Measurements from ENCODE around the gene SLC9A9. TPM values are rescaled to one million over a fixed set of nuclear protein-coding genes. Genes with fewer than 3 reads are reported as not detected.

The SLC9A9 gene
- polyA plus RNA-seq, 1 donor: 6.3 TPM

DNA sequence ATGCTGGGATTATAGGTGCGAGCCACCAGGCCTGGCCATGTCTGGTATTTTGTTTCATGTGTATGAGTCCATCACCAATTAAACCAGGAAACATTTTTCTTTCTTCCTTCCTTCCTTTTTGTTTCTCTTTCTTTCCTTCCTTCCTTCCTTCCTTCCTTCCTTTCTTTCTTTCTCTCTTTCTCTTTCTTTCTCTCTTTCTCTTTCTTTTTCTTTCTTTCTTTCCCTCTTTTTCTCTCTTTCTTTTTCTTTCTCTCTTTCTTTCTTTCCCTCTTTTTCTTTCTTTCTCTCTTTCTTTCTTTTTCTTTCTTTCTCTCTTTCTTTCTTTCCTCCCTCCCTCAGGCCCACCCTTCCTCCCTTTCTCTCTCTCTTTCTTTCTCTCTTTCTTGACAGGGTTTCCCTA is 83.4 kb downstream of the SLC9A9 start:
- no peaks in the 10 kb centered on the region for H3K4me1 ChIP-seq (ENCODE audit: control insufficient read depth, insufficient read depth, low read length)
- no peaks in the 10 kb centered on the region for H3K27me3 ChIP-seq (ENCODE audit: control insufficient read depth, insufficient read depth, low read length)
- H3K36me3 ChIP-seq (ENCODE audit: control insufficient read depth, insufficient read depth, low read length): no peaks in the 10 kb centered on the region
- no peak for DNase-seq
- WGBS (ENCODE audit: insufficient coverage, low lambda C conversion rate): no CpG with 5 or more reads among the region's 1 CpG
- H3K4me3 ChIP-seq (ENCODE audit: low read length): no peak overlapping the region
- no peak overlapping the region for H3K27ac ChIP-seq (ENCODE audit: low read length)
- no peaks in the 10 kb centered on the region for H3K9me3 ChIP-seq (ENCODE audit: control insufficient read depth, low read depth, low read length)

DNA sequence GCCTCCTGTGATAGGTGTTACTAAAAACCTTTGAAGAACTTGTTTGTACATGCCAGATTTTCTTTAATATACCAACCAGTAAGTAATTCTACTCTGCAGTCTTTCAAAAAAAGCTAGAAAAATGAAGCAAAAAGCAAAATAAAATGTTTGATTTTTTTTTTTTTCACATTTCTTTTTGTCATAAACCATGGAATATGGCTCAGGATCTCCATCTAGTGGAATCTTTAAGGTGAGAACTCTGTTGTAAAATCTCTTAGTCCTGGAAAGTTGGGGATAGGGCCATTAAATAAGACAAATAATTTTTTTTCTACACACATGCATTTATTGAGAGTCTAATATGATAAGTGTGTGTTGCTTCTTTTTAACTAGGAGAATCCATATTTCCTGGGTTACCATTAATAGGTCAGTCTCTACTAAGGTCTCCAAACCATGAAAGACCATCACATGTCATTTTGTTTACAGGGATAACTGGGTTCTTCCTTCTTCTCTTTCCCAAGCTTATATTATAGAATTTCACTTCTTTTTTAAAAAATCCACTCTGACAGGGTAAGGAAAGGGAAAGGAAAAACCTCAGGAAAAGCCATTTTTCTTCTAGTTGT is 84.6 kb downstream of the SLC9A9 start:
- no peak overlapping the region for H3K27ac ChIP-seq (ENCODE audit: low read length)
- H3K9me3 ChIP-seq (ENCODE audit: control insufficient read depth, low read depth, low read length): no peaks in the 10 kb centered on the region
- H3K36me3 ChIP-seq (ENCODE audit: control insufficient read depth, insufficient read depth, low read length): no peaks in the 10 kb centered on the region
- no peaks in the 10 kb centered on the region for H3K27me3 ChIP-seq (ENCODE audit: control insufficient read depth, insufficient read depth, low read length)
- DNase-seq: no peak
- H3K4me1 ChIP-seq (ENCODE audit: control insufficient read depth, insufficient read depth, low read length): no peaks in the 10 kb centered on the region
- H3K4me3 ChIP-seq (ENCODE audit: low read length): no peak overlapping the region

DNA sequence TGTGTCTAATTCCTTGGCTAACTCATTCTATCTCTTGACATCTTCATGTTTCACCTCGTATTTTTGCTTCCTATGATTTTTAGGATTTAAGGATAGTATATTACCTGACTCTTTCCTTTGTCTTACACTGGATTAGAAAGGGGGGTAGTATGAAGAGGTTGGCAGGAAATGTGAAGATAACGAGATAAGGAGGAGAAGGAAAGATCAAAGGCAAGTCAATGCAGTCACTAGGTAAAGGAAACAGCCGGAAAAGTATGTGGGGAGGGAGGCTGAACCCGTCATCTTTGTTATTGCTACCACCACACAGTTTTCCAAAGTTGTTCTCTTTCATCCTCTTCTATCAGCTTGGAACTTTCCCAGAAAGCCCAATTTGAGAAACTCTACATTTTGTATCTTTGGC is 90.6 kb downstream of the SLC9A9 start:
- no peak overlapping the region for H3K4me3 ChIP-seq (ENCODE audit: low read length)
- no peak overlapping the region for H3K27ac ChIP-seq (ENCODE audit: low read length)
- 90% methylated on average over 3 of the region's 4 CpGs for WGBS (ENCODE audit: insufficient coverage, low lambda C conversion rate)
- H3K9me3 ChIP-seq (ENCODE audit: control insufficient read depth, low read depth, low read length): no peaks in the 10 kb centered on the region
- H3K4me1 ChIP-seq (ENCODE audit: control insufficient read depth, insufficient read depth, low read length): no peaks in the 10 kb centered on the region
- H3K27me3 ChIP-seq (ENCODE audit: control insufficient read depth, insufficient read depth, low read length): no peaks in the 10 kb centered on the region
- no peaks in the 10 kb centered on the region for H3K36me3 ChIP-seq (ENCODE audit: control insufficient read depth, insufficient read depth, low read length)
- no peak for DNase-seq

DNA sequence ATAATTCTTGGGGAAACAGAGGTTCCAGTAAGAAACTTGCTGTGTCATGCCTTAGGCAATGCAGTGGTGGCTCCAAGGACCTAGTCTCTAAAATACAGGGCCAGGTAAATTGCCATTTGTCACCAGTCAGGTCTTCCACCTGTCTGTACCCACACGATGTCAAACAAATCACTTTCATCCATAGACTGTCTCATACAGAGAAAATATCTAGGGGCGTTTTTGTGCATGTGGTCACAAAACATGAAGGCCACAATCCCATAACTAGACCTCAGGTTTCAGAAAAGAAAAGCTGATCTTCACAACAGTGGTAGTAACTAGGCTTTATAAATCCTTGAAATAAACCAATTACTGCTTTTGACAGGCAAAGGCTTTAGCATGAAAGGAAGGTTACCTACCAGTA is 92.3 kb downstream of the SLC9A9 start:
- Histone ChIP-seq H3K36me3 (ENCODE audit: control insufficient read depth, insufficient read depth, low read length) (no peaks in the 10 kb centered on the region), H3K9me3 (ENCODE audit: control insufficient read depth, low read depth, low read length) (no peaks in the 10 kb centered on the region), H3K27me3 (ENCODE audit: control insufficient read depth, insufficient read depth, low read length) (no peaks in the 10 kb centered on the region), H3K4me1 (ENCODE audit: control insufficient read depth, insufficient read depth, low read length) (no peaks in the 10 kb centered on the region), H3K27ac (ENCODE audit: low read length) (no peak overlapping the region), H3K4me3 (ENCODE audit: low read length) (no peak overlapping the region)
- WGBS (ENCODE audit: insufficient coverage, low lambda C conversion rate): no CpG with 5 or more reads among the region's 2 CpGs
- DNase-seq: no peak

DNA sequence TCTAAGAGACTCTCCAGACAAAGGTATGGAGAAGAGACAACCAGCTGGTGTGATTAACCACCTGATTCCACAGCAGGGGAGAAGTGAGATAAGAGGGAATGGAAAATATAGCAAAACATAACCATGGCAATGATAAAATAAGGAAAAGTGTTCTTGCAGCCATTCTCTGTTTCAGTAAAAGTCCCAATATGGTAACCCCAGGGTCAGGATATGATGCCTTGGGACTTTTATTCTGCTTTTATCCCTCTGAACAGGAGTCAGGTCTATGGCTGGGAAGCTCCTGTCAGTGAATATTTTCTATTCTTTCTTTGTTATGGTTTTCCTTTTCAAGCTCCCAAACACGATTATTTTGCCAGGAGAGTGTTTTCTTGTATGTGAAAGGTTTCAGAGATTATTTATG is 94.2 kb downstream of the SLC9A9 start:
- Histone ChIP-seq H3K9me3 (ENCODE audit: control insufficient read depth, low read depth, low read length) (no peaks in the 10 kb centered on the region), H3K4me3 (ENCODE audit: low read length) (no peak overlapping the region), H3K36me3 (ENCODE audit: control insufficient read depth, insufficient read depth, low read length) (no peaks in the 10 kb centered on the region), H3K27ac (ENCODE audit: low read length) (no peak overlapping the region), H3K4me1 (ENCODE audit: control insufficient read depth, insufficient read depth, low read length) (no peaks in the 10 kb centered on the region), H3K27me3 (ENCODE audit: control insufficient read depth, insufficient read depth, low read length) (no peaks in the 10 kb centered on the region)
- no peak for DNase-seq
- 80% methylated on average over 1 of the region's 1 CpG for WGBS (ENCODE audit: insufficient coverage, low lambda C conversion rate)

DNA sequence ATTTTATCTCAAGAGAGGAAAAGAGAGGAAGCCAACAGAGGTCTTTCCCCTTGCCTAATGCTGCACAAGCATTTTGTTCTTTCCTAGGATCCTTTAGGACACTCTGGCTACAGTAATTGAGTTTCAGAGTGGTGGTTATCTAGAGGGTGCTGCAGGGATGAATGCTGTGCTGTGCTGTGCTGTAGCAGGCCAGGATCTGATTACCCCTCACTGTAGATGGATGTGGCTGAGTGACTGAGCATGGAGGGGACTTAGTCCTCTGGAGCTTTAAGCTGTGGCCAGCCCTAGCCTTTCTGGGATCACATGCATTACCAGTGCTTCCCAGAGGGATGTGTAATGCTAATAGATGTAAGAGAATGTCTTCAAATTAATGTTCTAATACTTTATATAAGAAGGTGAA is 94.8 kb downstream of the SLC9A9 start:
- no peak overlapping the region for H3K27ac ChIP-seq (ENCODE audit: low read length)
- no peaks in the 10 kb centered on the region for H3K36me3 ChIP-seq (ENCODE audit: control insufficient read depth, insufficient read depth, low read length)
- H3K27me3 ChIP-seq (ENCODE audit: control insufficient read depth, insufficient read depth, low read length): no peaks in the 10 kb centered on the region
- no peak overlapping the region for H3K4me3 ChIP-seq (ENCODE audit: low read length)
- no peaks in the 10 kb centered on the region for H3K9me3 ChIP-seq (ENCODE audit: control insufficient read depth, low read depth, low read length)
- no peak for DNase-seq
- H3K4me1 ChIP-seq (ENCODE audit: control insufficient read depth, insufficient read depth, low read length): no peaks in the 10 kb centered on the region

DNA sequence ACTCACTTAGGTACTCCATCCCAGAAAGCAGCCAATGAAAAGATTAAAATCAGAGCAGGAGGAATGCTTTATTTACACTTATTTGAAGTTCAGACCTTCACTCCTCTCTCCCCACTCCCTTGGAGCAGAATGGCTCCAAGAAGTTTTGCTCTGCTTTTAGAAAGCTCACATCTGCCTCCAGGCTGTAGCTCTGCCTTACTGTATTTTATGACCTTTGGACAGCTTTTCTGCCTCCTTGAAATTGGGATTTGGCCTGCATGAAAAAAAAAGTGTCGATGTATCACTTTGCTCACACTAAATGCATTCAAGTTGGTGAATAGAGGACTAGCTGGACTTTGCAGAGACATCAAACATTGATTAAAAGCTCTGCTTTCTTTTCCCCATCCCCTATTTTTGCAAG is 95.3 kb downstream of the SLC9A9 start:
- no peaks in the 10 kb centered on the region for H3K9me3 ChIP-seq (ENCODE audit: control insufficient read depth, low read depth, low read length)
- no peaks in the 10 kb centered on the region for H3K27me3 ChIP-seq (ENCODE audit: control insufficient read depth, insufficient read depth, low read length)
- no peak for DNase-seq
- no peaks in the 10 kb centered on the region for H3K36me3 ChIP-seq (ENCODE audit: control insufficient read depth, insufficient read depth, low read length)
- H3K4me3 ChIP-seq (ENCODE audit: low read length): no peak overlapping the region
- H3K27ac ChIP-seq (ENCODE audit: low read length): no peak overlapping the region
- no CpG with 5 or more reads among the region's 1 CpG for WGBS (ENCODE audit: insufficient coverage, low lambda C conversion rate)
- H3K4me1 ChIP-seq (ENCODE audit: control insufficient read depth, insufficient read depth, low read length): no peaks in the 10 kb centered on the region

DNA sequence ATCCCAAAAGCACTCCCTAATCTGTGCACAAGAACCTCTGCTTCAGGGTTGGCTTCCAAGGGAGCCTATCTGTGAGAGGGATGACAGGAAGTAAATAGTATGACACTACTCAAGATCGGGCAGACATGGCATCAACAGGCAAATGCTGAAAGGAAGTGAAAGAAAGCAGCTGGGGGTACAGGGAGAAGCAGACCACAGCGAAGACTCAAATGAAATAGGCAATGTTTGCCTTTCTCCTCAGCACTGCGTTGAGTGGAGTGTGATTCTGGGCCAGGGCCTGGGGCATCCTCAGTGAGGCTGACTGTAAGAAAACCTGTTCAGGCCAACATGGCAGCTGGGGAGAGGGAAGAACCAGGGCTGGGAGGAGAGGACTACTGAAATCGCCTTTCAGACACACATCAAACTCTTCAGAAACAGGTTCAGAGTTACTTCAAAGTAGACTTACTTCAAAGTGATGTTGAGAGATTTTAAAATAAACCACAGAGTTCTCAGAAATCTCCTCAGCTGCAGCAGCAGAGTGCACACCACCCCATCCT is 96.6 kb downstream of the SLC9A9 start:
- Histone ChIP-seq H3K4me1 (ENCODE audit: control insufficient read depth, insufficient read depth, low read length) (no peaks in the 10 kb centered on the region), H3K36me3 (ENCODE audit: control insufficient read depth, insufficient read depth, low read length) (no peaks in the 10 kb centered on the region), H3K9me3 (ENCODE audit: control insufficient read depth, low read depth, low read length) (no peaks in the 10 kb centered on the region), H3K27ac (ENCODE audit: low read length) (no peak overlapping the region), H3K4me3 (ENCODE audit: low read length) (no peak overlapping the region), H3K27me3 (ENCODE audit: control insufficient read depth, insufficient read depth, low read length) (no peaks in the 10 kb centered on the region)
- no peak for DNase-seq
- no CpG with 5 or more reads among the region's 4 CpGs for WGBS (ENCODE audit: insufficient coverage, low lambda C conversion rate)

DNA sequence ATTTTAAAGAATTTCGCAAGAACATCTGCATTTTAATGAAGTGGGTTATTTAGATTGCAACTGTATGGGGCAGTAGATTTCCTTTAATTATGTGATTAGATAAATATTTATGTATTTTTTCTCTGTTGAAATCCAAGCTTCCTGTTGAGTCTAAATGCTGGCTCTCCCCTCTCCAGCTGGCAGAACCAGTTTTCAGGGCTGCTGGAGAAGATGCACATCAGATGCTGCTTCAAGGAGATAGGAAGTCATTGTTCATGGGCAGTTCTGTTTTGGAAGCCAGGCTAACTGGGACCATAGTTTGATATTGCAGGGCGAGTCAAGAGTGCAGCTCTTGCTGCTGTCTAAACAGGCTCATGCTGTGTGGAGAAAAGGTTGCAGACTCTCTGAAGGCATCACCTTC is 97.4 kb downstream of the SLC9A9 start:
- WGBS (ENCODE audit: insufficient coverage, low lambda C conversion rate): no CpG with 5 or more reads among the region's 2 CpGs
- Histone ChIP-seq H3K36me3 (ENCODE audit: control insufficient read depth, insufficient read depth, low read length) (no peaks in the 10 kb centered on the region), H3K27me3 (ENCODE audit: control insufficient read depth, insufficient read depth, low read length) (no peaks in the 10 kb centered on the region), H3K9me3 (ENCODE audit: control insufficient read depth, low read depth, low read length) (no peaks in the 10 kb centered on the region), H3K27ac (ENCODE audit: low read length) (no peak overlapping the region), H3K4me1 (ENCODE audit: control insufficient read depth, insufficient read depth, low read length) (no peaks in the 10 kb centered on the region), H3K4me3 (ENCODE audit: low read length) (no peak overlapping the region)
- DNase-seq: no peak

DNA sequence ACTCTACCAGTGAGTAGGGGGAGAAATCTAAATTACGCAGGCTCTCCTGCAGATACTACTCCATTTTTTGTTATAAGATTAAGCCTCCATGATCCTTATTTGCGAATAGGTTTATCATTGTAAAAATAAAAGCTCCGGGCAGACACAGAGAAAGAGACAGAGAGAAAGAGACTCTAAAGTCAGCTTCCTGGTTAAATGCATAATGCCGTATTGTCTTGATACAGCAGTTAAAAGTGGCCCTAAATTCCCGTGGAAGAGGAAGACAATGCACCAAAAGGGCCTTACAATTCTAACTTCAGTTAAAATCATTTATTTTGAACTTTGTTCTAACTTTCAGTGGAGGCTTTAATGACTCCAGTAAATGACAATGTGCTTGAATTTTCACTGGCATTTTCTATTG is 98.3 kb downstream of the SLC9A9 start:
- WGBS (ENCODE audit: insufficient coverage, low lambda C conversion rate): 69% methylated on average over 3 of the region's 5 CpGs
- no peak overlapping the region for H3K4me3 ChIP-seq (ENCODE audit: low read length)

DNA sequence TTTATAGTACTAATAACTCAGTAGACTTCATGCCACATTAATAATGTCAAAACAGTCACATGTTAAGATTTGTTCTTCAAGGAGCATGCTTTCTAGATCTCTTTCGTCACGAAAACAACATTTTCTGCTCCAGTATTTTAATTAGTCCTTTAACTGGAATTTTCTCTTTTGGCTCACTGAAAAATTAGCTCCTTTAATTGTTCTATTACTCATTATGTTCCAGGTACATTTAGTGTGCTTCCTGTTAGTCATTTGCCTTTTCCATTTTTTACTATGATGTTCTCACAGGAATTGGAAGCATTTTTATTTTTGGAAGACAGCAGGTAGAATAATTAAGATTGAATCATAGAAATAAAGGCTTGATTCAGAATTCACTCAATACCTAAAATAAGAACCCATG is 111.2 kb downstream of the SLC9A9 start:
- no peak for DNase-seq
- Histone ChIP-seq H3K4me1 (ENCODE audit: control insufficient read depth, insufficient read depth, low read length) (no peaks in the 10 kb centered on the region), H3K27ac (ENCODE audit: low read length) (no peak overlapping the region), H3K27me3 (ENCODE audit: control insufficient read depth, insufficient read depth, low read length) (no peaks in the 10 kb centered on the region), H3K4me3 (ENCODE audit: low read length) (no peak overlapping the region), H3K36me3 (ENCODE audit: control insufficient read depth, insufficient read depth, low read length) (no peaks in the 10 kb centered on the region), H3K9me3 (ENCODE audit: control insufficient read depth, low read depth, low read length) (no peaks in the 10 kb centered on the region)
- WGBS (ENCODE audit: insufficient coverage, low lambda C conversion rate): 100% methylated on average over 2 of the region's 2 CpGs

More for the DNA sequence above, 98.3 kb downstream of the SLC9A9 start:
- DNase-seq: no peak
- H3K9me3 ChIP-seq (ENCODE audit: control insufficient read depth, low read depth, low read length): no peaks in the 10 kb centered on the region
- H3K27ac ChIP-seq (ENCODE audit: low read length): no peak overlapping the region
- H3K4me1 ChIP-seq (ENCODE audit: control insufficient read depth, insufficient read depth, low read length): no peaks in the 10 kb centered on the region
- H3K36me3 ChIP-seq (ENCODE audit: control insufficient read depth, insufficient read depth, low read length): no peaks in the 10 kb centered on the region
- H3K27me3 ChIP-seq (ENCODE audit: control insufficient read depth, insufficient read depth, low read length): no peaks in the 10 kb centered on the region
